Calu3 (cell line): Measurements from ENCODE around the gene PPARG. TPM values are rescaled to one million over a fixed set of nuclear protein-coding genes. Genes with fewer than 3 reads are reported as not detected.

ENCODE experiments used
- BruUV-seq: library from RNA; stranded (reverse); fragments of 400-500 nt; replicated peaks from 2 replicates; lab custom pipeline; 2021; lab: Mats Ljungman, UMichigan
- CTCF ChIA-PET: fragments of 300-600 bp; sonication (Branson Sonifier 250); formaldehyde crosslinking; loops from one replicate; lab custom pipeline; 2022; ENCODE audit warnings: antibody characterized with exemption; lab: Charles Lee
- DNase-seq: peaks from one replicate; pipeline ENCODE4 v3.0.0; 2022
- H3K27ac Mint-ChIP-seq: one replicate; pipeline ENCODE4 v1.8.0; 2022; ENCODE audit warnings: mixed read lengths; ENCODE audit not compliant: unreplicated experiment
- H3K27me3 Mint-ChIP-seq: one replicate; pipeline ENCODE4 v1.8.0; 2022; ENCODE audit warnings: mixed read lengths; ENCODE audit not compliant: unreplicated experiment
- H3K36me3 Mint-ChIP-seq: one replicate; pipeline ENCODE4 v1.8.0; 2022; ENCODE audit warnings: mild to moderate bottlenecking, moderate library complexity, mixed read lengths; ENCODE audit not compliant: insufficient read depth, unreplicated experiment
- H3K4me1 Mint-ChIP-seq: one replicate; pipeline ENCODE4 v1.8.0; 2022; ENCODE audit warnings: mild to moderate bottlenecking, low read depth, mixed read lengths; ENCODE audit not compliant: unreplicated experiment
- H3K4me3 Mint-ChIP-seq: one replicate; pipeline ENCODE4 v1.8.0; 2022; ENCODE audit warnings: mild to moderate bottlenecking, low read depth, moderate library complexity, mixed read lengths; ENCODE audit not compliant: unreplicated experiment
- H3K9me3 Mint-ChIP-seq: one replicate; pipeline ENCODE4 v1.8.0; 2022; ENCODE audit warnings: low read depth, mixed read lengths; ENCODE audit not compliant: unreplicated experiment
- intact Hi-C: fragments of 100-400 bp; cut with micrococcal nuclease; formaldehyde crosslinking; loops from one replicate; pipeline ENCODE4 v1.10.0; 2022; ENCODE audit not compliant: unreplicated experiment
- total RNA-seq: library from RNA; stranded (reverse); gene quantifications from 2 replicates; pipeline ENCODE4 v1.2.3, GENCODE V29; 2022
- TF ChIP-seq, protein P1 (sequence below): fragments of 200-600 bp; IDR thresholded peaks from one replicate; pipeline ENCODE4 v1.8.0; 2022; ENCODE audit warnings: antibody characterized with exemption; ENCODE audit not compliant: unreplicated experiment

The PPARG gene
- total RNA-seq, 1 experiment from 2014 or later = 85.8 TPM

DNA sequence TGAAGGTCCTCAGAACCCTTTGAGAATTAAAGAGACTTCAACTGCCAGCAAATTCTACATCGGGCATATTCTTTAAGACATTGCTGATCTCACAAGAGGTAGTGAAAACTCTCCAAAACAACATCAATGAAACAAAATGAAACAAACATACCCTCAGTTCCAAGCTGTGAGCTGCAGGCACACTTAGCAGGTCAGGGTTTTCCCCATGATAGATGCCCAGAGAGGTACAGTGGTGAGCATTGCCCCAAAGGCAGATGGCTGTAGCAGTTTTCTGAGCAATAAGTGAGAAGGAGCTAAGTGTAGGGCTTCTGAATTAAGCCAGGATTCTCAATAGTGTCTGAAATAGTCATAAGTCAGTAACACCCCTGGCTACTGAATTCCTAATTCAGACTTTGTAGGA, 99.3 kb downstream of the PPARG start:
- TF ChIP-seq, protein P1, sequence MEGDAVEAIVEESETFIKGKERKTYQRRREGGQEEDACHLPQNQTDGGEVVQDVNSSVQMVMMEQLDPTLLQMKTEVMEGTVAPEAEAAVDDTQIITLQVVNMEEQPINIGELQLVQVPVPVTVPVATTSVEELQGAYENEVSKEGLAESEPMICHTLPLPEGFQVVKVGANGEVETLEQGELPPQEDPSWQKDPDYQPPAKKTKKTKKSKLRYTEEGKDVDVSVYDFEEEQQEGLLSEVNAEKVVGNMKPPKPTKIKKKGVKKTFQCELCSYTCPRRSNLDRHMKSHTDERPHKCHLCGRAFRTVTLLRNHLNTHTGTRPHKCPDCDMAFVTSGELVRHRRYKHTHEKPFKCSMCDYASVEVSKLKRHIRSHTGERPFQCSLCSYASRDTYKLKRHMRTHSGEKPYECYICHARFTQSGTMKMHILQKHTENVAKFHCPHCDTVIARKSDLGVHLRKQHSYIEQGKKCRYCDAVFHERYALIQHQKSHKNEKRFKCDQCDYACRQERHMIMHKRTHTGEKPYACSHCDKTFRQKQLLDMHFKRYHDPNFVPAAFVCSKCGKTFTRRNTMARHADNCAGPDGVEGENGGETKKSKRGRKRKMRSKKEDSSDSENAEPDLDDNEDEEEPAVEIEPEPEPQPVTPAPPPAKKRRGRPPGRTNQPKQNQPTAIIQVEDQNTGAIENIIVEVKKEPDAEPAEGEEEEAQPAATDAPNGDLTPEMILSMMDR = no peak

DNA sequence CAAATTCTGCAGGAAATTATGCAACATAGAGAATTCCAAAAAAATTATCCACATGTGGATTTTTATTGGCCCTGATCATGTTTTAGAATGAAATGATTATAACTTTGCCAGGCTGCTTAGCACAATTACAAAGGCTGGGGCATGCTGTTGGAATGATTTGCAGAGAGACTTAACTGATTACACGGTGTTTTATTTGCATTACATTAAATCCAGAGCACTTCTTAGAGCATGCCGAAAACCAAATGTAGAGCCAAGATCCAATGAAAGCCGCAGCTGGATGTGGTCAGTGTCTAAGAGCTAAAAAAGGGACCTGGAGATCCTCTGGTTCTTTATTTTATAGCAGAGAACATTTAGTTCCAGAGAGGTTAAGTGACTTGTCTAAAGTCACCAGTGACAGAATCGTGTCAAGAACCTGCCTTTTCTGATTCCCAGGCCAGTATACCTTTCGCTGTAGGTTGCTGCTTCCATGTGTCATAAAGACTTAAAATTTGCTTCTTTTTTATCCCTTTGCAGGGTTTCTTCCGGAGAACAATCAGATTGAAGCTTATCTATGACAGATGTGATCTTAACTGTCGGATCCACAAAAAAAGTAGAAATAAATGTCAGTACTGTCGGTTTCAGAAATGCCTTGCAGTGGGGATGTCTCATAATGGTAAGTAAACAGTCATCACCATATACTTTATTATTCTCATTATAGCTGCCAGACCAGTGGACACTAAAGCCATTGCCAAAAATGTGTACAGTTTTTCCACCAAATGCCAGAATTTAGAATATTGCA, 103.4 kb downstream of the PPARG start:
- Mint-ChIP-seq H3K9me3 (no peaks in the 10 kb centered on the region), H3K36me3 (peaks cover 41% of the 10 kb centered on the region), H3K4me3 (no peak overlapping the region), H3K27ac (no peak overlapping the region), H3K27me3 (no peaks in the 10 kb centered on the region), H3K4me1 (peaks cover 16% of the 10 kb centered on the region)
- CTCF ChIA-PET = interaction anchor here (0.7 kb wide), 1 partner anchor 92 kb away, joined by 5 read pairs; no protein-coding TSS in a partner anchor
- no peak for DNase-seq
- TF ChIP-seq, protein P1 = no peak
- intact Hi-C loops = no loop called here
- no TSS peak for BruUV-seq

More for the DNA sequence above, 99.3 kb downstream of the PPARG start:
- H3K27ac Mint-ChIP-seq = no peak overlapping the region
- H3K4me3 Mint-ChIP-seq = no peak overlapping the region
- peaks cover 9% of the 10 kb centered on the region for H3K4me1 Mint-ChIP-seq
- intact Hi-C loops = no loop called here
- BruUV-seq = no TSS peak
- H3K36me3 Mint-ChIP-seq = peaks cover 54% of the 10 kb centered on the region
- H3K9me3 Mint-ChIP-seq = no peaks in the 10 kb centered on the region
- DNase-seq = no peak
- no peaks in the 10 kb centered on the region for H3K27me3 Mint-ChIP-seq
- CTCF ChIA-PET = no interaction called here

DNA sequence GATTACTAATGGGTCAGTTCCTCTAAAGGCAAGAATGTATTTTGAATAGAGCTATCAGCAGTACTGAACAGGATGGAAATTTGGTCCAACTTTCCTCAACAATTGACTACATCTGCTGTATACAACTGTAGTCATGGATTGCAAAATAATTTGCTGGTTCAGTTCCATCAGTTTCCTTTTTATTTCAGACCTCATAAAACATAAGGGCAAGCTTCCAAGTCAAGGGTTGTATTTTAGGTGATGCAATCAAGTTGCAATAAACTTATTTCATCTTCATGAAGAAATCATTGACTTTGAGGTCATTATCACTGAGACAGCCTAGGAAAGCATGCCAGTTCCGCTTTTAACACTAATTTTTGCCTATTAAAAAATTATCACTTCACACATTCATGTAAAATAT, 105.0 kb downstream of the PPARG start:
- no peak for DNase-seq
- Mint-ChIP-seq H3K27me3 (no peaks in the 10 kb centered on the region), H3K9me3 (no peaks in the 10 kb centered on the region), H3K36me3 (peaks cover 43% of the 10 kb centered on the region), H3K4me3 (no peak overlapping the region), H3K27ac (peak overlapping the region; percentile 69), H3K4me1 (peaks cover 29% of the 10 kb centered on the region)
- intact Hi-C loops = no loop called here
- TF ChIP-seq, protein P1 = no peak
- CTCF ChIA-PET = interaction anchor here (0.6 kb wide), 1 partner anchor 180 kb away, joined by 3 read pairs; no protein-coding TSS in a partner anchor
- no TSS peak for BruUV-seq

DNA sequence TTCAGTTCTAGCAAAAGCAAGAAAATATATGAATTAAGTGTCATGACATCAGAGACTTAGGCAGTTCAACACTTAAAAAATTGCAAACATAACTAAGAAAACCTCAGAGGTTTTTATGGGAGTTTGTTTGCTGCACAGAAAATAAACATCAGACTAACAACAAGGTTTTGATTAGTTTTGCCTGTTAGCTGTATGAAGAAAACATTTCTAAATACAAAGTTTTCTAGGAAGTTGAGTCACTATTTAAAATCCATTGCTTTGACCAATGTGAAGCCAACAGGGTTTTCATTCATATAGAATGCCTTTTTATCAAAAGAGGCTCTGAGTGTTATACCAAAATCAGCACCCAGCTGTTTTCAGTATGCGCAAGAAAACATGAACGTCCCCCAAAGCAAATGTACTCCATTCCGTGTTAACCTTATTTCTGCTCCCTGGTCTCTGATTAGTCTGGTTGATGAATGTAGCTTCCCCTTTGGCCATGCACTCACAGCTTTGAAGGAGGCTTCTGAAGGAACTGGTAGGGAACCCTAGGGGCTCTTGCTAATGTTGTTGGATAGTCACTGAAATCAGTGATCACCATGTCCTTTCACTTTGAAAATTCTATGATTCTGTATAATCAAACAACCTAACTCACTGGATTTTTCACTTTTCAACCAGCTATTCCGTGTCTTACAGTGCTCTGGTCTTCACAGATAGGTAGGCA, 105.8 kb downstream of the PPARG start:
- TF ChIP-seq, protein P1 = no peak
- Mint-ChIP-seq H3K4me1 (peaks cover 37% of the 10 kb centered on the region), H3K9me3 (no peaks in the 10 kb centered on the region), H3K27ac (peak overlapping the region; percentile 69), H3K27me3 (no peaks in the 10 kb centered on the region), H3K36me3 (peaks cover 44% of the 10 kb centered on the region), H3K4me3 (no peak overlapping the region)
- no TSS peak for BruUV-seq
- DNase-seq = no peak
- CTCF ChIA-PET = interaction anchor here (0.7 kb wide), 1 partner anchor 11 kb away, joined by 3 read pairs; no protein-coding TSS in a partner anchor
- intact Hi-C loops = no loop called here
